Loucy (cell line): ENCODE data around the gene UBTF.

Source experiments
- H2AFZ ChIP-seq: fragments of 200-600 bp; sonication (generic); 2 replicates; pipeline ENCODE4 v1.6.0; 2016; ENCODE audit warnings: antibody characterized with exemption, mild to moderate bottlenecking, low read length, moderate library complexity
- H3F3A ChIP-seq: fragments of 200-600 bp; 2 replicates; pipeline ENCODE4 v1.6.0; 2016; ENCODE audit warnings: antibody characterized with exemption, low read depth, mild to moderate bottlenecking
- H3K27me3 ChIP-seq: fragments of 200-600 bp; sonication (generic); 2 replicates; pipeline ENCODE4 v1.6.1; 2014; ENCODE audit warnings: low read length, mild to moderate bottlenecking; ENCODE audit not compliant: insufficient read depth, poor library complexity, severe bottlenecking
- H3K36me3 ChIP-seq: fragments of 200-600 bp; sonication (generic); 2 replicates; pipeline ENCODE4 v1.6.1; 2016; ENCODE audit warnings: low read length; ENCODE audit not compliant: insufficient read depth
- H3K4me1 ChIP-seq: fragments of 200-600 bp; sonication (generic); 2 replicates; pipeline ENCODE4 v1.5.1; 2014; ENCODE audit warnings: low read length, mild to moderate bottlenecking; ENCODE audit not compliant: insufficient read depth, poor library complexity, severe bottlenecking
- H3K4me2 ChIP-seq: fragments of 200-600 bp; sonication (generic); 2 replicates; pipeline ENCODE4 v1.6.0; 2014; ENCODE audit warnings: antibody characterized with exemption, low read length, low read depth, mild to moderate bottlenecking; ENCODE audit not compliant: poor library complexity, severe bottlenecking
- H3K4me3 ChIP-seq: fragments of 200-600 bp; sonication (generic); 2 replicates; pipeline ENCODE4 v1.5.1; 2014; ENCODE audit warnings: low read length, mild to moderate bottlenecking, mixed read lengths; ENCODE audit not compliant: poor library complexity, severe bottlenecking
- H3K79me2 ChIP-seq: fragments of 200-600 bp; sonication (generic); 2 replicates; pipeline ENCODE4 v1.6.1; 2014; ENCODE audit warnings: low read length; ENCODE audit not compliant: insufficient read depth
- H3K9ac ChIP-seq: fragments of 200-600 bp; sonication (generic); 2 replicates; pipeline ENCODE4 v1.6.0; 2014; ENCODE audit warnings: mild to moderate bottlenecking, low read depth, low read length, moderate library complexity; ENCODE audit not compliant: poor library complexity, severe bottlenecking
- H3K9me2 ChIP-seq: fragments of 200-600 bp; sonication (generic); replicated peaks from 2 replicates; pipeline ENCODE4 v1.6.1; 2016; ENCODE audit warnings: low read depth, low read length, mixed read lengths
- H3K9me3 ChIP-seq: fragments of 200-600 bp; sonication (generic); 2 replicates; pipeline ENCODE4 v1.6.1; 2014; ENCODE audit warnings: mild to moderate bottlenecking, antibody characterized with exemption, low read length, low read depth; ENCODE audit not compliant: insufficient read depth
- H4K20me1 ChIP-seq: fragments of 200-600 bp; sonication (generic); 2 replicates; pipeline ENCODE4 v1.6.0; 2014; ENCODE audit warnings: antibody characterized with exemption, low read length, mild to moderate bottlenecking; ENCODE audit not compliant: insufficient read depth, poor library complexity, severe bottlenecking
- CTCF ChIP-seq: fragments of 200-600 bp; sonication (generic); conservative IDR thresholded peaks from 2 replicates; pipeline ENCODE4 v1.5.1; 2014; ENCODE audit warnings: mild to moderate bottlenecking, antibody characterized with exemption, low read length
- EZH2phosphoT487 ChIP-seq: fragments of 200-600 bp; IDR thresholded peaks from 2 replicates; pipeline ENCODE4 v1.6.1; 2018; ENCODE audit warnings: antibody characterized with exemption, mild to moderate bottlenecking, moderate library complexity, borderline replicate concordance

Gene UBTF

GRCh38 chr17:44233582-44233981 lies 14.1 kb upstream of the UBTF start:
- TF ChIP-seq CTCF (no peak), EZH2phosphoT487 (no peak)
- no peaks in the 10 kb centered on the region for H3K79me2 ChIP-seq
- H3F3A ChIP-seq: no peaks in the 10 kb centered on the region
- H3K36me3 ChIP-seq: no peaks in the 10 kb centered on the region
- H3K9ac ChIP-seq: no peak overlapping the region
- H2AFZ ChIP-seq: no peak overlapping the region
- no peak overlapping the region for H3K4me2 ChIP-seq
- H3K9me2 ChIP-seq: no peaks in the 10 kb centered on the region
- H3K27me3 ChIP-seq: no peaks in the 10 kb centered on the region
- no peaks in the 10 kb centered on the region for H3K4me1 ChIP-seq
- no peaks in the 10 kb centered on the region for H4K20me1 ChIP-seq
- H3K4me3 ChIP-seq: no peak overlapping the region
- H3K9me3 ChIP-seq: no peaks in the 10 kb centered on the region

- H2AFZ ChIP-seq: no peak overlapping the region
- H3K27me3 ChIP-seq: no peaks in the 10 kb centered on the region
- H3K4me3 ChIP-seq: no peak overlapping the region
- no peaks in the 10 kb centered on the region for H3K4me1 ChIP-seq
- H3F3A ChIP-seq: no peaks in the 10 kb centered on the region
- H3K9me3 ChIP-seq: no peaks in the 10 kb centered on the region
- H3K79me2 ChIP-seq: no peaks in the 10 kb centered on the region
- no peak for TF ChIP-seq EZH2phosphoT487
- TF ChIP-seq CTCF: no peak
- H4K20me1 ChIP-seq: no peaks in the 10 kb centered on the region
- H3K9me2 ChIP-seq: no peaks in the 10 kb centered on the region
- H3K9ac ChIP-seq: no peak overlapping the region
- H3K36me3 ChIP-seq: no peaks in the 10 kb centered on the region
- H3K4me2 ChIP-seq: no peak overlapping the region
Observed at GRCh38 chr17:44232061-44232460, 12.6 kb upstream of the UBTF start.

DNA sequence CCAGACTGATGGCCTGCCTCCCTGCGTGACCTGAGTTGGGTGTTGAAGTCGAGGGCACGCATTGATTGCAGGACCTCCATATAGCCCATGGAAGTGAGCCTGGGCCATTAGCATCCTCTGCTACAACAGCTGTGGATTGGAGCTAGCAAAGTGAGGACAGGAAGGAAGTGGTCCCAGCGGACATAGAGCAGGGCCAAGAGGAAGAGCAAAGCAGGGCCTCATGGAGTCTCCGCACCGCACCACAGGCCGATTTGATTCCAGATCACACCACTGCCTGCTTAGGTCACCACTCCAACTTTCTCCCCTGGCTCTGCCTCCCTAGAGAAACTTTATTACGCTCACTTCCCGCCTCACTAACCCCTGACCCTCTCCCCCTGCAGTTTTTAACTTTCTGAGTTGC lies 10.7 kb upstream of the UBTF start:
- Histone ChIP-seq H3K4me1 (no peaks in the 10 kb centered on the region), H3K79me2 (no peaks in the 10 kb centered on the region), H3F3A (no peaks in the 10 kb centered on the region), H3K9me3 (no peaks in the 10 kb centered on the region), H3K36me3 (no peaks in the 10 kb centered on the region), H2AFZ (no peak overlapping the region), H3K9ac (no peak overlapping the region), H3K9me2 (no peaks in the 10 kb centered on the region), H3K4me3 (no peak overlapping the region), H3K4me2 (no peak overlapping the region), H4K20me1 (no peaks in the 10 kb centered on the region), H3K27me3 (no peaks in the 10 kb centered on the region)
- no peak for TF ChIP-seq CTCF
